ENCODE measurements around the gene SLC7A6.

Gene SLC7A6

DNA sequence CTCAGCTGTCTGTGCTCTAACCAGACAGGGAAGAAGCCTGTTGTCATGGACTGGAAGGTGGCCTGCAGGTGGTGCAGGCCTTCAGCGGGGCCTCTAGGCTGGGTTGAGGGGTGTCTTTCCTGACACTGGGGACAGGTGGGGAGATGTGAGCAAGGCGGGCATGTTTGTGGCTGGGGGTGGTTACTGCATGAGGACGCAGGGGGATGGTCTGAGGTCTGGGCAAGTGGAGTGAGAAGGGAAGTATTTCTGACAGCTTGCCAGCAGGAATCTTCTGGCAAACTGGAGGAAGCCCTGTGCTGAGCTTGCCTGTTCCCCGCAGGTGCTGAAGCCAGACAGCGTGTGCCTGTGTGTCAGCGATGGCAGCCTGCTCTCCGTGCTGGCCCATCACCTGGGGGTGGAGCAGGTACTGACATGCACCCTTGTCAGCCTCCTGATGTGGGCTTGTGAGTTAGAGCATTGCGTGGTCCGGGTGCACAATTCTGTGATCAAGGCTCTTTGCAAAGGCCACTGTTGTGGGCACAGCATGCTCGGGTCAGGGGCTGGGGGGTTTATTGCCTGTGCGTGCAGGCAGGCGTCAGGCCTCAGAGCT, 82.7 kb downstream of the SLC7A6 start:
- Mint-ChIP-seq H3K9me3 (no peaks in the 10 kb centered on the region), H3K4me1 (ENCODE audit: low read depth in 2 of 2) (peaks cover 2 to 8% of the 10 kb centered on the region in 2 donors), H3K4me3 (no peak overlapping the region), H3K27me3 (no peaks in the 10 kb centered on the region), H3K36me3 (ENCODE audit: insufficient read depth) (peaks cover 72% of the 10 kb centered on the region), H3K27ac (peak overlapping the region in 1 of 2 donors; percentile 22)
- ATAC-seq (replicated peaks) (no peak), DNase-seq (no peak)

DNA sequence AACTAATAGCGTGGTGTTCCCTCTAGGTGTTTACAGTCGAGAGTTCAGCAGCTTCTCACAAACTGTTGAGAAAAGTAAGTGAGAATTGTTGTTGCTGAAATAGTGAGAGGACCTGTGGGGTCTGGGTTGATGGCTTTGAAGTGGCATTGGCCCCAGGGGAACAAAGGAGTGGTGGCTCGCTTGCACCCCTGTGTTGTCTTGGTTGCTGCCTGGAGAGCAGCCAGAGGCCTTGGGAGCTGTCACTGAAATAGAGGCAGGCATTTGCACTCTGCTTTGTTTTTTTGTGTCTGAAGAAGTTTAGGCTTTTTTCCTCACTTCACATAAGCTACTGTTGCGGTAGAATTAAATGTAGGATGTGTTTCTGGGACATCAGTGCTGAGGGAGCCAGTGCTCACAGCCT, 83.3 kb downstream of the SLC7A6 start:
- ATAC-seq (replicated peaks) (no peak), DNase-seq (no peak)
- Mint-ChIP-seq H3K9me3 (no peaks in the 10 kb centered on the region), H3K27me3 (no peaks in the 10 kb centered on the region), H3K27ac (peak overlapping the region in 1 of 2 donors; percentile 22), H3K4me1 (ENCODE audit: low read depth in 2 of 2) (peaks cover 2 to 8% of the 10 kb centered on the region in 2 donors), H3K36me3 (ENCODE audit: insufficient read depth) (peaks cover 72% of the 10 kb centered on the region), H3K4me3 (no peak overlapping the region)

DNA sequence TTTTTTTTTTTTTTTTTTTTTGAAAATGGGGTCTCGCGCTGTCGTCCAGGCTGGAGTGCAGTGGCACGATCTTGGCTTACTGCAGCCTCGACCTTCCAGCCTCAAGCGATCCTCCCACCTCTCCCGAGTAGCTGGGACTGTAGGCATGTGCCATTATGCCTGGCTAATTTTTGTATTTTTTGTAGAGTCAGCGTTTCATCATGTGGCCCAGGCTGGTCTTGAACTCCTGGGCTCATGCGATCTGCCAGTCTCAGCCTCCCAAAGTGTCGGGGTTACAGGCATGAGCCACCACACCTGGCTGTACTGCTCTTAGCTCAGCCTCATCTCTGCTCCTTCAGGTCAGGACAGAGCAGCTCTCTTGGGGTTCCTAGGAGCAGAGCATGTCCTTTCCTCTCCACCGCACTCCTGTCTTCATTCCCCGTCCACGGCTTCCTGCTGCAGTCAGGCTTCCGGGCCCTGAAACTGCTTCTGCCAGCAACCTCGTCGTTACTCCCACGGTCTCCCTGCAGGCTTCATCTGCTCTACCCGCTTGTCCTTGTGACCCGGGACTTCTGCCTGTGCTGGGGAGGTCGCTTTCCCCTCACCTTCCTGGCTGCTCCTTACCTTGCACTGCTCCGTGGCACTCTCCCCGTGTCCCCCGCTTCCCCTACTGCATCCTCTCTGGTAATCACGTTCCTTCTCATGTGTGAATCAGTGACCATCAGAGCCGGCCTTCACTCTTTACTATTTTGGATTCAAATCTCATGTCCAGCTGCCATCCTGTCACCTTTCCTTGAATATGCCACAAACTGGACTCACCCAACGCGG, 84.5 kb downstream of the SLC7A6 start:
- DNase-seq: no peak
- no peaks in the 10 kb centered on the region for H3K9me3 Mint-ChIP-seq
- H3K27ac Mint-ChIP-seq: no peak overlapping the region
- H3K27me3 Mint-ChIP-seq: no peaks in the 10 kb centered on the region
- peaks cover 2 to 8% of the 10 kb centered on the region in 2 donors for H3K4me1 Mint-ChIP-seq (ENCODE audit: low read depth in 2 of 2)
- no peak overlapping the region for H3K4me3 Mint-ChIP-seq
- peaks cover 63% of the 10 kb centered on the region for H3K36me3 Mint-ChIP-seq (ENCODE audit: insufficient read depth)
- ATAC-seq (replicated peaks): no peak

DNA sequence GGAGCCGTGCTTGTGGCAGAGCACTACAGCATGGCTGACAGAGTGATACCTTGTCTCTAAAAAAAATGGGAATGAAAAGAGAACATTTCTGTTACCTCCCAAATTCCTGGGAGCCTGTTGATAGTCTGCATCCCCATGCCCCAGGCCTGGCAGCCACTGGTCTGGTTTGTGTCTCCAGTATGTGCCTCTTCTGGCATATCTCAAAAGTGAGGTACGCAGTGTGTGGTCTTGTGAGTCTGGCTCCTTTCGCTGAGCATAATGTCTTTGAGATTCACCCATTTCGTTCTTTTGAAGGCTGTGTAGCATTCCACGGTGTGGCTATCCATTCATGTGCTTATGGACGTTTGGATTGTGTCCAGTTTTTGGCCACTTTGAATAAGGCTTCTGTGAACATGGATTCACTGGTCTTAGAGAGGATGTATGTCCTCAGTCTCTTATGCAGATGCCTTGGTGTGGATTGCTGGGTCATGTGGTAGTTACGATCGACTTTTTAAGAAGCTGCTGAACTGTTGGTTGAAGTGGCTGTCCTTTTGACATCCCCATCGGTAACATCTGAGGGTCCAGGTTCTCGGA, 85.6 kb downstream of the SLC7A6 start:
- ATAC-seq (replicated peaks): no peak
- peaks cover 52% of the 10 kb centered on the region for H3K36me3 Mint-ChIP-seq (ENCODE audit: insufficient read depth)
- H3K27ac Mint-ChIP-seq: no peak overlapping the region
- no peaks in the 10 kb centered on the region for H3K27me3 Mint-ChIP-seq
- H3K4me3 Mint-ChIP-seq: no peak overlapping the region
- no peak for DNase-seq
- H3K9me3 Mint-ChIP-seq: no peaks in the 10 kb centered on the region
- peaks cover 8 to 13% of the 10 kb centered on the region in 2 donors for H3K4me1 Mint-ChIP-seq (ENCODE audit: low read depth in 2 of 2)

DNA sequence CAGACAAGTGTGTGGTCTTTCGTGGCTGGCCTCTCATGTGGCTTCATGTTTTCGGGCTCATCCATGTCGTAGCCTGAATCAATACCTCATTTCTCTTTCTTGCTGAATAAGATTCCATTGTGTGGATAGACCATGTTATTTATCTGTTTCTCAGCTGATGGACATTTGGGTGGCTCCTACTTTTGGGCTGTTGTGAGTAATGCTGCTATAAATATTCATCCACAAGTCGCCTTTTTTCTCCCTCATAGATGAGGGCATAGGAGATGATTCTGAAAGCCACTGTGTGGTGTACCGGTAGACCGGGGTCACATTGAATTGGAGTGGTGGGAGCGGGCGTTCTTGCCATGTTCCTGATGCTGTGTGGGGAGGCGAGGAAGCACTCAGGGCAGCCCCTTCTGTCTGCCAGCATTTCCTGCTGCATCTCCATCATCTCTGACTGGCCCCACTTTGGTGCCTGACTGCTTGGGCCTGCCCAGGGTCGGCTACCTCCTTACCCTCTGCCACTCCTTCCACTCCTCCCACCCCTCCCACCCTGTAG, 86.6 kb downstream of the SLC7A6 start:
- H3K36me3 Mint-ChIP-seq (ENCODE audit: insufficient read depth): peaks cover 50% of the 10 kb centered on the region
- DNase-seq: no peak
- no peak for ATAC-seq (replicated peaks)
- peaks cover 16 to 22% of the 10 kb centered on the region in 2 donors for H3K4me1 Mint-ChIP-seq (ENCODE audit: low read depth in 2 of 2)
- H3K4me3 Mint-ChIP-seq: no peak overlapping the region
- no peaks in the 10 kb centered on the region for H3K9me3 Mint-ChIP-seq
- no peaks in the 10 kb centered on the region for H3K27me3 Mint-ChIP-seq
- H3K27ac Mint-ChIP-seq: no peak overlapping the region

Measured in effector memory CD8-positive, alpha-beta T cell (primary cell).